Measurements from ENCODE around the gene GSTM1.
A peak's percentile ranks its signal among the peaks of the same experiment; 100 is the strongest.
"Not testable (repeated sequence)": the region's sequence is repeated elsewhere in the genome, so short reads cannot be mapped to it uniquely, and the experiment has no call there.

Gene GSTM1

DNA sequence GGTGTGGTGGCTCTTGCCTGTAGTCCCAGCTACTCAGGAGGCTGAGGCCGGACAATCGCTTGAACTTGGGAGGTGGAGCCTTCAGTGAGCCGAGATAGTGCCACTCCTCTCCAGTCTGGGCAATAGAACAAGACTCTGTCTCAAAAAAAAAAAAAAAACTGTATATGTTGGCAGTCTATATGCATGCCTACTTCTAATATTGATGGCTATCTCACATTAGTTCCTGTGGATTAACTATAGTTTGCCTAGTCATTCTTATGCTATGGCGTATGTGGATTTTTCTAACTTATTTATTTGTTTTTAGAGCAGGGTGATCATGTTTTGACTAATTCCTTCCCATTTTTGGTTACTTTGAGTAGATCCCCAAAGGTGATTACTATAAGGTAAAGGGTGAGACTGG lies 9.4 kb downstream of the GSTM1 start:
- DNase-seq: no peak

DNA sequence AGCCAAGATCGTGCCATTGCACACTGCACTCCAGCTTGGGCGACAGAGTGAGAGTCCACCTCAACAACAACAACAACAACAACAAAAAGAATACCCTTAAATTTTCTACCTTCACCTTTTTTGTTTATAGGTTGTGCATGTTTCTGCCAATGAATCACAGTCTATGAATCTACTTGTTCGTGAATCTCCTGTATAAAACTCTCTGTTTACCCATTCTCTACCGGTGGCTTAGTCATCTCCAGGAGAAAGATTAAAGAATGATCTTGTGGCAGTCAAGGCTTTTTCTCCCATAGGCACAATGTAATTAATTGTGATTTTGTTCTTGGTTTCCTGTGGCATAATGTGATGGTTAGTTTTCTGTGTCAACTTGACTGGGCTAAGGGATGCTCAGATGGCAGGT lies 10.2 kb downstream of the GSTM1 start:
- not testable (repeated sequence) for DNase-seq

DNA sequence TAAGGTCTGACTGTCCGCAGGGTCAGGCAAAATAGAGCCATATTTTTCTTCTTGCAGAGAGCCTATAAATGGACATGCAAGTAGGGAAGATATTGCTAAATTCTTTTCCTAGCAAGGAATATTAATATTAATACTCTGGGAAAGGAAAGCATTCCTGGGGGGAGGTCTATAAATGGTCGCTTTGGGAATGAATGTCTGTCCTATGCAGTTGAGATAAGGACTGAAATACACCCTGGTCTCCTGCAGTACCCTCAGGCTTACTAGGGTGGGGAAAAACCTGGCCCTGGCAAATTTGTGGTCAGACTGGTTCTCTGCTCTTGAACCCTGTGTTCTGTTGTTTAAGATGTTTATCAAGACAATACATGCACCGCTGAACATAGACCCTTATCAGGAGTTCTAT lies 15.3 kb downstream of the GSTM1 start:
- not testable (repeated sequence) for DNase-seq

- no peak for DNase-seq
Measured at GRCh38 chr1:109704173-109704572, 16.6 kb downstream of the GSTM1 start.

DNA sequence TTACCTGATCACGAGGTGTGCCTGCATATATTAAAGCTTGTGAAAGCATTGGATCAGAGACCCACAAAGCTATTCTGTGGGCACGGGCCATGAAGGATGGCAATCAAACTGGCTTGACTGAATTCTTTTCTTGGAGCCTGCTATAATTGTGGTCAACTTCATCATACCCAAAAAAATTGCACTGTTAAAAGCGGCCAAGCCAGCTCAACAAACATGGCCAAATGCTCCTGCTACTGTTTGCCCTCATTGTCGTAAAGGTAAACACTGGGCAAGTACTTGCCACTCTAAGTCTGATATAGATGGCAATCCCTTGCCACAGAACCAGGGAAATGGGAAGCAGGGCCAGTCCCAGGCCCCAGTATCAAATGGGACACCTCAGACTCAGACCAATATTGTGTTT lies 17.8 kb downstream of the GSTM1 start:
- DNase-seq: no peak

- DNase-seq: not testable (repeated sequence)
Measured at GRCh38 chr1:109708949-109709348, 21.3 kb downstream of the GSTM1 start.

- not testable (repeated sequence) for DNase-seq
Measured at GRCh38 chr1:109709822-109710221, 22.2 kb downstream of the GSTM1 start.

DNA sequence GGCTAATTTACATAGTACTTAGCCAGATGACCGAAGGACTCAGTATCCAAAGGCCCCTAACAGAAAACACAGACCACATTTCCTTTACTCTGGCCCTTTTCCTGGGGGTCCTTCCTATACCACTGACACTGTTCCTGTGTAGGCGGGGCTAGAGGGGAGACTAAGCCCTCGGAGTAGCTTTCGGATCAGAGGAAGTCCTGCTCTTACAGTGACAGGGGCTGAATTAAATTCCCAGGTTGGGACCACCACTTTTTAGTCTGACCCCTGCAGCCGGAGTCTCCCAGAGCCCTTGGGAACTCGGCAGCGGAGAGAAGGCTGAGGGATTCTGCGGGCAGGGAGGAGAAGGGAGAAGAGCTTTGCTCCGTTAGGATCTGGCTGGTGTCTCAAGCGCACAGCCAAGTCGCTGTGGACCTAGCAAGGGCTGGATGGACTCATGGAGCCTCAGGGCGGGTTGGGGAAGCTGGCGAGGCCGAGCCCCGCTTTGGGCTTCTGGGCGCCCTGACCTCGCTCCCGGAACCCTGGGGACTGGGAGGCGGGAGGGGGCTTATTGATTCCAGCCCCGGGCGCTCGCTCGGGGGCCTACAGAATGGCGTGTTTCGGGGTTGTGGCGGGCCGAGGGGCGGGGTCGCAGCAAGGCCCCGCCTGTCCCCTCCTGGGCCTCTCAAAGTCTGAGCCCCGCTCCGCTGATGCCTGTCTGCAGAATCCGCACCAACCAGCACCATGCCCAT lies 24.1 kb downstream of the GSTM1 start, which contains the start of gene GSTM5:
TSS of gene GSTM5 (plus strand) at position 659 of the 728 bp plus-strand sequence. CDS start at position 721, 62 bp downstream.
- DNase-seq: not testable (repeated sequence)

DNA sequence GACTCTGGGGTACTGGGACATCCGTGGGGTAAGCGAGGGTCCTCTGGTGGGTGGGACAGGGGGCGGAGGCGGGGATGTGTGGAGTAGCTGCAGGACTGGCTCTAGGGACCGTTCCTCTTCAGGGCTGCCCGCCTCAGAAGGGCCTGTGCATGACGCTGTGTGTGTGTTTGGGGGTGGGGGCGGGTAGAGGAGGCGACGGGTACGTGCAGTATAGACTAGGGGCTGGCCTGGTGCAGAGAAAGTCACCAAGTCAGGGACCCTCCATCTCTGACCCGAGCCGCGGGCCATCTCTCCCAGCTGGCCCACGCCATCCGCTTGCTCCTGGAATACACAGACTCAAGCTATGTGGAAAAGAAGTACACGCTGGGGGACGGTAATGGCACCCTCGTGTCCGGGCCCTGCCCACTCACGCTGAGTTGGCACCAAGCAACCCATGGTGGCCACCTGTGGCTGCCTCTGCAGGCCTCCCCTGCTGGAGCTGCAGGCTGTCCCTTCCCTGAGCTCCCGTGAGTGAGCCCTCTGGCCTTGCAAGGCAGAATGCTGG lies 24.8 kb downstream of the GSTM1 start:
- DNase-seq: no peak

GRCh38 chr1:109713636-109714035 lies 26.0 kb downstream of the GSTM1 start:
- no peak for DNase-seq

- no peak for DNase-seq
Measured at GRCh38 chr1:109714661-109715372, 27.2 kb downstream of the GSTM1 start.

- peak in 1 of 58 donors; percentile 29 for DNase-seq
Measured at GRCh38 chr1:109716121-109716520, 28.5 kb downstream of the GSTM1 start.

GRCh38 chr1:109716570-109717090 lies 29.0 kb downstream of the GSTM1 start:
- no peak for DNase-seq

- DNase-seq: no peak
Measured at GRCh38 chr1:109717729-109718128, 30.1 kb downstream of the GSTM1 start.

GRCh38 chr1:109718495-109718894 lies 30.9 kb downstream of the GSTM1 start:
- DNase-seq: no peak

GRCh38 chr1:109719337-109719837 lies 31.8 kb downstream of the GSTM1 start:
- no peak for DNase-seq

GRCh38 chr1:109721042-109721441 lies 33.4 kb downstream of the GSTM1 start:
- DNase-seq: no peak

DNA sequence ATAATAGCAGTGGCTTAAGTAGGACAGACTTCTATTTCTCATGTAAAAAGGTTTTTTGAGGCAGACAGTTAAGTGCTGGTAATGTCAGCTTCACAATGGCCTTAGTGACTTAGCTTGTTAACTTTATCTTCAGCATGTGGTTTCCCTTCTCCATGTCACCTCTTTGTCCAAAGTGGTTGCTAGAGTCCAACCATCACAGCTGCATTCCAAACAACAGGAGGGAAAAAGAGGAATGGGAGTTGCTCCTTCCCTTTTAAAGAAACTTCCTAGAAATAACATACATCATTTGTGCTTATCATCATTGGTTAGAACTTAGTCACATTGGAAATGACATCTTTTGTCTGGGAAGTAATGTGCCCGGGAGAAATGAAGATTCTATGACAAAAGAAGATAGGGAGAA lies 34.4 kb downstream of the GSTM1 start:
- DNase-seq: no peak

DNA sequence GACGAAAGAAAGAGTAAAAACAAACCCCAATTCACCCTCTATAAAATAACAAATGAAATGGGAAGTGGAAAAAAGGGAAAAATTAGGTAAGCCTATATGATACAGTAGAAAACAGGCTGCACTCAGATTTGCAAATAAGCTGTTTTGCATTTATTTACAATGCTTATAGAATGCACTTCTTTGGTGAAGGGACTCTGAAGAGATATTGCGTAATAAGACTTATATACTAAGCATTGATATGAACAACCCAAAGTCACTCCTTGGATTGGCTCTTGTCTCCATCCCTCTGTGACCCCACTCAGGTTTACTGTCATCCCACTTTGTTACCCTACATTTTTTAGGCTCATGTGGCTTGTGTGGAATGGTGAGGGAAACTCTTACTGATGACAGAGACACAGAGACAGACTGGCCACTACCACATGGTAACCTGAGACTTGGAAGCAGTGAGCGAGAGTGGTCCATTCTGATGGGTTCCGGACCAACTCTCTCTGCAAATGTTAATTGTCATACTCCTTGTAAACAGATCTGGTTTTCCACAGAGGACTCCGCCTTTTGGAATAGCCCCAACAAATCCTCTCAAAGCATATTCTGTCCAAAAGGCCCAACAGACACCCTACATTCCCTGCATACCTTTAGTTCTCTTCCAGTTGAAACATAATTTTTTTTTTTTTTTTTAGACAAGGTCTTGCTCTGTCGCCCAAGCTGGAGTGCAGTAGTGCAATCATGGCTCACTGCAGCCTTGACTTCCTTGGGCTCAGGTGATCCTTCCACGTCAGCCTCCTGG lies 35.5 kb downstream of the GSTM1 start:
- DNase-seq: no peak

DNA sequence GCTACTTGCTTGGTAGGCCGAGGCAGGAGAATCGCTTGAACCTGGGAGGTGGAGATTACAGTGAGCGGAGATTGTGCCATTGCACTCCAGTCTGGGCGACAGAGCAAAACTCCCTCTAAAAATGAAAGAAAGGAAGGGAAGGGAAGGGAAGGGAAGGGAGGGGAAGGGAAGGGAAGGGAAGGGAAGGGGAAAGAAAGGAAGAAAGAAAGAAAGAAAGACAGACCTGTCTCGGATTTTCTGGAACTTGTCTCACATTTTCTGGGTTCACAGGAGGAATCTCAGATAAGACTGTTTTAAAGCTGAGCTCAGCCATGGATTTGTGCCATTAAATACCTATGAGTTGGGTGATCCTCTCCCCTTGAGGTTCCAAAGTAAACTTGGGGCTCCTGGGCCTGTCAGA lies 37.3 kb downstream of the GSTM1 start:
- no peak for DNase-seq

GRCh38 chr1:109725510-109725909 lies 37.9 kb downstream of the GSTM1 start:
- no peak for DNase-seq

All from anterior cingulate cortex (tissue), 58 donors.